Colon (tissue), 2 donors: ENCODE data around the gene LCNL1.
"Not testable (repeated sequence)": the region's sequence is repeated elsewhere in the genome, so short reads cannot be mapped to it uniquely, and the experiment has no call there.

Experiments
- FAIRE-seq: peaks from 2 replicates; lab custom pipeline; 2012; peaks lifted over from hg19 to GRCh38; lab: Jason Lieb, UNC
- donor health status: control.
- donor health status: control.

LCNL1 gene

DNA sequence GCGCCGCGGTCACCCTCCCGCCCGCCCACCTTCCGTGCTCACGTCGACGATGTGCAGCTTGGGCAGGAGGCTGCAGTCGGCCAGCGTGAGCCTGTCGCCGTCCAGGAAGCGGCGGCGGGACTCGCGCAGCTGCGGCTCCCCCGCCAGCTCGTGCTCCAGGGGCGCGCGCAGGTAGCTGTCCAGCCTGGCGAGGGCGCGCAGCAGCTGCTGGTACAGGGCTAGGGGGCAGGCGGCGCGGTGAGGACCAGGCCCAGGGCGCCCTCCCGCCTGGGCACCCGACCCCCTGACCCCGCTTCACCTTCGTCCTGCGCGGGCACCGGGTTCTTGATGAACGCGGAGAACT is 12.1 kb downstream of the LCNL1 start:
- FAIRE-seq: no peak

DNA sequence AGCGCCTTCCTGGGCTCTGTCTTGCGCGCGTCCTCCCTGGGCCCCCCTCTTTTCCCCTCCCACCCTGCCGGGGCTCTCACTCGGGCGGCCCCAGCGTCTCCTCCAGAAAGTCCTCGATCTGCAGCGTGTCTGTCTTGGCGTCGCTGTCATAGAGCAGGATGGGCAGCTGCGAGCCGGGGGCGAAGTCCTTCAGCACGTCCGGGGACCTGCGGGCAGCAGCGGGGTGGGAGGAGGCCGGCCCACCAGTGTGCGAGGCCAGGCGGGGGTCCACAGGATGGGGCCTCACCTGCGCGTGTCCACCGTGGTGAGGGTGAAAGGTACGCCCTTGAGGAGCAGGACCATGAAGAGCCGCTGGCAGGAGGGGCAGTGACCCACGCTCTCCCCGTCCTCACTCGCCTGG is 12.6 kb downstream of the LCNL1 start:
- FAIRE-seq: no peak

DNA sequence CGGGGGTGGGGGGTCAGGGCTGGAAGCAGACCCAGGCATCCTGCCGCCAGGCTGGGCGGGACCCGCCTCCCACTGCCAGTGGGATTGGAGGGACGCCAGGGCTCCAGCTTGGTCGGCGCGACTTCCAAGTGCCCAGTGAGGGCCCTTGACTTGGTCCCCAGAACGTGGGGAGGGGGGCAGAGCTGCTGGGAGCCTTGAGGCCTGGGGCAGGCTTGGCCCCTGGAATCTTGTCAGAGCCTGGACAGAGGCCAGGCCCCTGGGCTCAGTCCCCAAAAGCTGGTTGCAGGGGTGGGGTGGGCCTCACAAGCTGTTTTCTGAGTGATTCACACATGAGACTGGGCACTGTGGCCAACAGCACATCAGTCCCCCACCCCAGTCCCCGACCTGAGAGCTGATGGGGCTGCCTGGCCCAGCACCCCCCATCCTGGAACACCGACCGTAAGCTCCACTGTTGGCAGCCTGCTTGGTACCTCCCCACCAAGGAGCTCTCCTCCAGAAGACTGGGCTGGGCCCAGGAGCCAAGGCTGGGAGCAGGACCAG is 13.0 kb downstream of the LCNL1 start:
- no peak for FAIRE-seq

- FAIRE-seq: no peak
These were observed 13.8 kb downstream of the LCNL1 start, which contains the start of gene CLIC3 for GRCh38 chr9:136996361-136997292. TSS of gene CLIC3 (minus strand) at chr9:136996568. CDS start at chr9:136996543, 25 bp downstream.

GRCh38 chr9:136997371-136997770 is 14.6 kb downstream of the LCNL1 start:
- no peak for FAIRE-seq

- FAIRE-seq: no peak
These were observed 15.0 kb downstream of the LCNL1 start for GRCh38 chr9:136997830-136998234.

DNA sequence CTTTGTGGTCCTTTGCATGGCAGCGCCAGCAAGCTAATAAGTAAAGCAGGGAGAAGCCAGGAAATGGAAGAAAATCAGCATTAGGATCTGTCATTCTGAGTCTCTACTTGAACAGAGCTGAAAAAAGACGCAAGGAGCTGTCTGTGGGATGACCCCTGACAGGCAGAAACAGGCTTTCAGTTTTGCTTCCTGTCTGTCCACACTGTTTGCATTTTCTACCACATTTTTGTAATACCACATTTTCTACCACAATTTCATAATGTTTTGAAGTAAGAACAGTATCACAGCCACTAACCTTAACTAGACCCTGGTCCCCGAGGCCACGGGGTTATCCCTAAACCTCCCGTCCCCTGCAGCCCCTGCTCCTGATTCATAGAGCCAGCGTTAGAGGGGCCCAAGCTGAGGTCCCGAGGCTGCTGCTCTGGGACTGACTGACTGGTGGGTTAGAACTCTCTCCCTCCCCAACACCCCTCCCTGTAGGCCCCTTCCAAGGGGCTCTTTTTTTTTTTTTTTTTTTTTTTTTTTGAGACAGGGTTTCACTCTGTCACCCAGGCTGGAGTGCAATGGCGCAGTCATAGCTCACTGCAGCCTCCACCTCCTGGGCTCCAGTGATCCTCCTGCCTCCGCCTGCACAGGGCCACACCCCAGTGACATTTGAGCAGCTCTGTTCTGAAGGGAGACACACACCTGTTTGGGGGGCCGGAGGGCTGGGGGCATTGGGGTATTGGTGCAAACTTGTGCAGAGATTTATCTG is 17.6 kb downstream of the LCNL1 start:
- no peak for FAIRE-seq

GRCh38 chr9:137001857-137002645 is 19.3 kb downstream of the LCNL1 start:
- no peak for FAIRE-seq

- FAIRE-seq: no peak
These were observed 19.9 kb downstream of the LCNL1 start for GRCh38 chr9:137002646-137003041.

DNA sequence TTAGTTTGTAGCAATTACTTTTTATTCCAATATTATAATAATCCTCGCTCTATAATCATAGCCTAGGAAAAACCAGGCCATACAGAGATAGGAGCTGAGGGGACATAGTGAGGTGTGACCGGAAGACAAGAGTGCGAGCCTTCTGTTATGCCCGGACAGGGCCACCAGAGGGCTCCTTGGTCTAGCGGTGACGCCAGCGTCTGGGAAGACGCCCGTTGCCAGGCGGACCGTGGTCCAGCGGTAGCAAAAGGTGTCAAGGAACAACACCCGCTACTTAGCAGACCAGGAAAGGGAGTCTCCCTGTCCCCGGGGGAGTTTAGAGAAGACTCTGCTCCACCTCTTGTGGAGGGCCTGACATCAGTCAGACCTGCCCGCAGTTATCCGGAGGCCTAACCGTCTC is 21.5 kb downstream of the LCNL1 start:
- FAIRE-seq: not testable (repeated sequence)

GRCh38 chr9:137006116-137007003 is 23.6 kb downstream of the LCNL1 start:
- no peak for FAIRE-seq

- FAIRE-seq: no peak
These were observed 24.5 kb downstream of the LCNL1 start for GRCh38 chr9:137007108-137007815.

GRCh38 chr9:137007816-137008270 is 25.1 kb downstream of the LCNL1 start:
- FAIRE-seq: no peak

DNA sequence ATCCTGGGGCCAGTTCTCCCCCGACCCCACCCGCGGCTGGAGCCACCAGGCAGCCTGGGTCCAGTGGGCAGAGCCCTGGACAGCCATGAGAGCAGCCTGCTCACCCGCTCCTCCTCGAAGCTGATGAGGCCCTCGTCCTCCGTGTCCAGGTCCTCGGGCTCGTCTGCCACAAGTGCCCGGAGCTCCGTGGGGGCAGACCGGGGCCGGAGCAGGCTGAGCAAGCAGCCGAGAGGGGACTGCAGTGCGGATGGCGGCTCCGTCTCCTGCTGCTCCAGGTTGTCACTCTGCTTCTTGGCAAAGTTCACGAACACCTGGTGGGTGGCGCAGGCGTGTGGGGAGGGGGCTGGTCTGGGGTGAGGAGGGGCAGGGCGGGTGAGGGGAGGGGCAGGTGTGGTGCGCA is 25.5 kb downstream of the LCNL1 start:
- no peak for FAIRE-seq

DNA sequence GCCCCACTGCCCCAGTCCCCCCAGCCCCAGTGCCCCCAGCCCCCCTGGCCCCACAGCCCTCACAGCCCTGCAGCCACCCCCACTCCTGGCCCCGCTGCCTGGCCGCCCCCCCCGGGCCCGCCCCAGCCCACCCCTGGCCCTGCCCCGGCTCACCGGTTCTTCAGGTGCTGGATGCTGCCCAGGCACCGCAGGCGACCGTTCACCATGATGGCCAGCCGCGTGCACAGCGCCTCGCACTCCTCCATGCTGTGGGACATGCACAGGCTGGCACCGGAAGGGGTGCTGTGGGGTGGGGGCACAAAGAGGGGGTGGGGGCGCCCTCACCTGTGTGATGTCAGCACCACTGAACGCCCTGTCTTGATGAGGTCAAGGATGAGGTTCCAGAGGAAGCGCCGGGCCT is 26.4 kb downstream of the LCNL1 start:
- no peak for FAIRE-seq

- no peak for FAIRE-seq
These were observed 27.3 kb downstream of the LCNL1 start for GRCh38 chr9:137009938-137010732.

DNA sequence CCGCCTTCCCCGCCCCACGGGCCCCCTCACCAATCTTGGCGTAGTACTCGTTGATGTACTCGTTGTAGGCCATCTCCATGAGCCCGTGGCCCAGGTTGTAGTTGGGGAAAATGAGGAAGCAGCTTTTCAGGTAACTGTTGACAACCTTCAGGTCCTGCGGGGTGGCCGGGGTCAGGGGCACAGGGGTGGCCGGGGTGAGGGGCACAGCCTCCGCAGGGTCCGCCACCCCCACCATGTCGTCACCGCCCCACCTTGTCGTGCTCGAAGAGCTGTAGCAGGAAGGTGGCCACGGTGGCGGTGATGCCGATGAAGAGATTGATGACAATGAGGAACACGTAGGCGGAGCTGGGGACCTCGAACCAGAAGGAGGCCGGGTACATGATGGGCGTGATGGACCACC is 28.4 kb downstream of the LCNL1 start:
- no peak for FAIRE-seq

DNA sequence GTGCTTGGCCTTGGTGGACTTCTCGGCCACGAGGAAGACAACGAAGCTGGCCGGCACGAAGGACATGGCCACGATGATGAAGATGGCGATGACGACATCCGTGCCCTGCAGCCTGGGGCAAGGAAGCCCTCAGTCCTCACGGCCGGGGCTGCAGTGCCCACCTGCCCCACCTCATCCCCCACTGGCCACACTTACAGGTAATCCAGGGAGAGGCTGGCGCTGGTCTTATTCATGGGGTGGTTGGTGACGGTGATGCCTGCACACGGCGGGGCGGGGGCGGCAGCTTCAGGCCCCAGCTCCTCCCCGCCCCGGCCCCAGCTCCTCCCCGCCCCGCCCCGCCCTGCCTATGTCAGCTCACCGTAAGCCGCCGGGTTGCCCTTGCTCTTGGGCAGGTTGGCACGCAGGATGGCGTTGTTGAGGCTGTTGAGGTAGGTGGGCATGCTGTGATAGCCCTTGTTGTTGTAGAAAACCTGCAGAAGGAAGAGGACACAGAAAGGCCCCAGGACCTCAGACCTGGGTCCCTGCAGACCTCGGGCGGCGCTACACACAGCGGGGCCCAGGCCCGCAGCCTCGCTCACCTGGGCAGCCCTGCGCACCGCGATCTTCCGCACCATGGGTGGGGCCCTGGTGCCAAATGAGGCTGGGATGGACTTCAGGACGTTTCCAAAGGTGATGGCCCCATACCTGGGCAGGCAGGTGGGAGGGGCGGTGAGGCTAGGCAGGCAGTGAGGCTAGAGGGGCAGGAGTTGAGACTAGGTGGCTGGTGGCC is 29.3 kb downstream of the LCNL1 start:
- no peak for FAIRE-seq
